Heart left ventricle (tissue), 13 donors: ENCODE results near the gene HLF.

Source experiments
- POLR2A ChIP-seq, 2 donors: fragments of 450-650 bp; IDR thresholded peaks; one replicate each; pipeline ENCODE4 v1.6.1; 2017; ENCODE audit warnings: antibody characterized with exemption in 2 of 2, mild to moderate bottlenecking in 2 of 2, moderate library complexity in 2 of 2
- TF ChIP-seq, protein P1 (sequence below), 12 donors: fragments of 200-600 bp; sonication (generic) in 4 of 12; IDR thresholded peaks; one replicate each; pipeline versions ENCODE4 v1.5.0 to v1.8.0; 2018 to 2022; ENCODE audit warnings: antibody characterized with exemption in 12 of 12, mild to moderate bottlenecking in 5 of 12
- donor health status: ischemic (EF 13 %, LVEDD 7.1; RV severe dilation, severe dysfunction).
- donor health status: DM: no; HTN: yes; CAD: no.
- donor health status: DM: no; HTN: no; CAD: no.
- donor health status: ischemic (EF 25% LVEDD 6.9; RV normal size, moderate dysfunction).
- donor health status: ischemic (EF 25% LVEDD 5.7; RV mildly dilated, moderate dysfunction).
- donor health status: ischemic (EF 35%, LVEDD 5.7; RV mildly dilated, moderate dysfunction).
- donor health status: nonischemic (EF 11% LVEDD 7.7; RV severe dilation, severe dysfunction).
- donor health status: DM: yes; HTN: yes; CAD: no.
- donor health status: PGD.
- donor health status: ischemic (EF 29% LVEDD 5.4; RV normal size, mild dysfunction).
- donor health status: nonischemic (EF 23%, LVEDD 6.1; RV moderate dilation, normal function).

- no peak for TF ChIP-seq POLR2A (IDR thresholded peaks at IDR 0.05)
- TF ChIP-seq, protein P1, sequence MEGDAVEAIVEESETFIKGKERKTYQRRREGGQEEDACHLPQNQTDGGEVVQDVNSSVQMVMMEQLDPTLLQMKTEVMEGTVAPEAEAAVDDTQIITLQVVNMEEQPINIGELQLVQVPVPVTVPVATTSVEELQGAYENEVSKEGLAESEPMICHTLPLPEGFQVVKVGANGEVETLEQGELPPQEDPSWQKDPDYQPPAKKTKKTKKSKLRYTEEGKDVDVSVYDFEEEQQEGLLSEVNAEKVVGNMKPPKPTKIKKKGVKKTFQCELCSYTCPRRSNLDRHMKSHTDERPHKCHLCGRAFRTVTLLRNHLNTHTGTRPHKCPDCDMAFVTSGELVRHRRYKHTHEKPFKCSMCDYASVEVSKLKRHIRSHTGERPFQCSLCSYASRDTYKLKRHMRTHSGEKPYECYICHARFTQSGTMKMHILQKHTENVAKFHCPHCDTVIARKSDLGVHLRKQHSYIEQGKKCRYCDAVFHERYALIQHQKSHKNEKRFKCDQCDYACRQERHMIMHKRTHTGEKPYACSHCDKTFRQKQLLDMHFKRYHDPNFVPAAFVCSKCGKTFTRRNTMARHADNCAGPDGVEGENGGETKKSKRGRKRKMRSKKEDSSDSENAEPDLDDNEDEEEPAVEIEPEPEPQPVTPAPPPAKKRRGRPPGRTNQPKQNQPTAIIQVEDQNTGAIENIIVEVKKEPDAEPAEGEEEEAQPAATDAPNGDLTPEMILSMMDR (IDR thresholded peaks at IDR 0.05), result no peak
Measured at GRCh38 chr17:55335625-55336024, 70.9 kb downstream of the HLF start.
